SU-DHL-6 (cell line): ENCODE measurements around the gene RFXANK.

Experiments
- H2AFZ ChIP-seq: fragments of 200-600 bp; sonication (generic); 2 replicates; pipeline ENCODE4 v1.6.1; 2014; ENCODE audit warnings: low read depth, mild to moderate bottlenecking, moderate library complexity, mixed read lengths, antibody characterized with exemption, low read length; ENCODE audit not compliant: severe bottlenecking
- H3F3A ChIP-seq: fragments of 200-600 bp; shearing (Covaris generic); 2 replicates; pipeline ENCODE4 v1.6.0; 2016; ENCODE audit warnings: antibody characterized with exemption, mild to moderate bottlenecking; ENCODE audit not compliant: insufficient read depth
- H3K27ac ChIP-seq: fragments of 200-600 bp; sonication (generic); 2 replicates; pipeline ENCODE4 v1.5.1; 2016; ENCODE audit warnings: low read depth, mild to moderate bottlenecking, low read length, moderate library complexity, mixed read lengths
- H3K27me3 ChIP-seq: fragments of 200-600 bp; sonication (generic), shearing (Covaris generic); 2 replicates; pipeline ENCODE4 v1.6.0; 2014; ENCODE audit warnings: mild to moderate bottlenecking, low read length
- H3K36me3 ChIP-seq: fragments of 200-600 bp; sonication (generic); 2 replicates; pipeline ENCODE4 v1.6.1; 2014; ENCODE audit warnings: mild to moderate bottlenecking, low read length, mixed read lengths
- H3K4me2 ChIP-seq: fragments of 300-600, 200-600 bp; shearing (Covaris generic), sonication (generic); 2 replicates; pipeline ENCODE4 v1.6.0; 2014; ENCODE audit warnings: low read length, low read depth, mild to moderate bottlenecking; ENCODE audit not compliant: poor library complexity, severe bottlenecking
- H3K4me3 ChIP-seq: fragments of 200-600 bp; sonication (generic); 2 replicates; pipeline ENCODE4 v1.5.1; 2014; ENCODE audit warnings: antibody characterized with exemption, low read length, mild to moderate bottlenecking, mixed read lengths; ENCODE audit not compliant: insufficient read depth, poor library complexity, severe bottlenecking
- H3K79me2 ChIP-seq: fragments of 200-600 bp; sonication (generic); 2 replicates; pipeline ENCODE4 v1.6.1; 2014; ENCODE audit warnings: mild to moderate bottlenecking, low read length, moderate library complexity; ENCODE audit not compliant: insufficient read depth
- H3K9ac ChIP-seq: fragments of 200-600 bp; sonication (generic); 2 replicates; pipeline ENCODE4 v1.7.0; 2014; ENCODE audit warnings: mild to moderate bottlenecking, low read length
- H3K9me2 ChIP-seq: fragments of 200-600 bp; sonication (generic); replicated peaks from 2 replicates; pipeline ENCODE4 v1.6.1; 2014; ENCODE audit warnings: low read length; ENCODE audit not compliant: insufficient read depth
- H3K9me3 ChIP-seq: fragments of 200-600 bp; sonication (generic); 2 replicates; pipeline ENCODE4 v1.6.1; 2014; ENCODE audit warnings: low read length, mixed read lengths; ENCODE audit not compliant: insufficient read depth
- H4K20me1 ChIP-seq: fragments of 200-600 bp; sonication (generic); 2 replicates; pipeline ENCODE4 v1.6.1; 2014; ENCODE audit warnings: low read depth, mild to moderate bottlenecking, antibody characterized with exemption, low read length, moderate library complexity, mixed read lengths
- EZH2phosphoT487 ChIP-seq: fragments of 200-600 bp; sonication (generic), shearing (Covaris generic); conservative IDR thresholded peaks from 2 replicates; pipeline ENCODE4 v1.6.1; 2018; ENCODE audit warnings: mild to moderate bottlenecking, antibody characterized with exemption, low read length, moderate library complexity, mixed read lengths
- TF ChIP-seq, protein P1 (sequence below): fragments of 200-600 bp; sonication (generic); IDR thresholded peaks from one replicate; pipeline ENCODE4 v1.5.1; 2017; ENCODE audit warnings: antibody characterized with exemption, mild to moderate bottlenecking, low read length, moderate library complexity; ENCODE audit not compliant: insufficient read depth, poor library complexity, severe bottlenecking

Gene RFXANK

DNA sequence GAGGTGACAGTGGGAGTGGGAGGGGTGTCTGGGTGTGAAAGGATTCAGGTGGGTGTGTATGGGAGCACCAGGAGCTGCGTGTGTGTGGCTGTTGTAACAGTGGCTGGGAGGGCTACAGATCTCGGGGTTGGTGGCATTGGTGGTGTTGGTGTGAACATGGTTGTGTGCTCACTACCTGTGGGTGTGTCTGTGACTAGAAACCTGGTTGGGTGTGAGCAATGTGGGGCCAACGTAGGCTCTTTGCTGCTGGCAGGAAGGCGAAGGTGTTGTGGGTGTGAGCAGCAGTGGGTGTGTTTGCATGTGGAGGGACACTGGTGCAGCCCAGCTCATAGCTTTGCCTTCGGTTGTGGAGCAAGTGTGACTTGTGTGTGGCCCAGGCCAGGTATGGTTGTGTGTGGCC, 14.9 kb downstream of the RFXANK start:
- Histone ChIP-seq H3K9me2 (no peaks in the 10 kb centered on the region), H3K27ac (no peak overlapping the region), H4K20me1 (no peaks in the 10 kb centered on the region), H3K79me2 (peaks cover 12% of the 10 kb centered on the region), H3K9ac (no peak overlapping the region), H3K4me3 (no peak overlapping the region), H3K4me2 (no peak overlapping the region), H3K36me3 (no peaks in the 10 kb centered on the region), H3K9me3 (no peaks in the 10 kb centered on the region), H3F3A (no peaks in the 10 kb centered on the region), H2AFZ (no peak overlapping the region), H3K27me3 (no peaks in the 10 kb centered on the region)
- TF ChIP-seq, protein P1, sequence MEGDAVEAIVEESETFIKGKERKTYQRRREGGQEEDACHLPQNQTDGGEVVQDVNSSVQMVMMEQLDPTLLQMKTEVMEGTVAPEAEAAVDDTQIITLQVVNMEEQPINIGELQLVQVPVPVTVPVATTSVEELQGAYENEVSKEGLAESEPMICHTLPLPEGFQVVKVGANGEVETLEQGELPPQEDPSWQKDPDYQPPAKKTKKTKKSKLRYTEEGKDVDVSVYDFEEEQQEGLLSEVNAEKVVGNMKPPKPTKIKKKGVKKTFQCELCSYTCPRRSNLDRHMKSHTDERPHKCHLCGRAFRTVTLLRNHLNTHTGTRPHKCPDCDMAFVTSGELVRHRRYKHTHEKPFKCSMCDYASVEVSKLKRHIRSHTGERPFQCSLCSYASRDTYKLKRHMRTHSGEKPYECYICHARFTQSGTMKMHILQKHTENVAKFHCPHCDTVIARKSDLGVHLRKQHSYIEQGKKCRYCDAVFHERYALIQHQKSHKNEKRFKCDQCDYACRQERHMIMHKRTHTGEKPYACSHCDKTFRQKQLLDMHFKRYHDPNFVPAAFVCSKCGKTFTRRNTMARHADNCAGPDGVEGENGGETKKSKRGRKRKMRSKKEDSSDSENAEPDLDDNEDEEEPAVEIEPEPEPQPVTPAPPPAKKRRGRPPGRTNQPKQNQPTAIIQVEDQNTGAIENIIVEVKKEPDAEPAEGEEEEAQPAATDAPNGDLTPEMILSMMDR, result no peak
- TF ChIP-seq EZH2phosphoT487, result no peak

DNA sequence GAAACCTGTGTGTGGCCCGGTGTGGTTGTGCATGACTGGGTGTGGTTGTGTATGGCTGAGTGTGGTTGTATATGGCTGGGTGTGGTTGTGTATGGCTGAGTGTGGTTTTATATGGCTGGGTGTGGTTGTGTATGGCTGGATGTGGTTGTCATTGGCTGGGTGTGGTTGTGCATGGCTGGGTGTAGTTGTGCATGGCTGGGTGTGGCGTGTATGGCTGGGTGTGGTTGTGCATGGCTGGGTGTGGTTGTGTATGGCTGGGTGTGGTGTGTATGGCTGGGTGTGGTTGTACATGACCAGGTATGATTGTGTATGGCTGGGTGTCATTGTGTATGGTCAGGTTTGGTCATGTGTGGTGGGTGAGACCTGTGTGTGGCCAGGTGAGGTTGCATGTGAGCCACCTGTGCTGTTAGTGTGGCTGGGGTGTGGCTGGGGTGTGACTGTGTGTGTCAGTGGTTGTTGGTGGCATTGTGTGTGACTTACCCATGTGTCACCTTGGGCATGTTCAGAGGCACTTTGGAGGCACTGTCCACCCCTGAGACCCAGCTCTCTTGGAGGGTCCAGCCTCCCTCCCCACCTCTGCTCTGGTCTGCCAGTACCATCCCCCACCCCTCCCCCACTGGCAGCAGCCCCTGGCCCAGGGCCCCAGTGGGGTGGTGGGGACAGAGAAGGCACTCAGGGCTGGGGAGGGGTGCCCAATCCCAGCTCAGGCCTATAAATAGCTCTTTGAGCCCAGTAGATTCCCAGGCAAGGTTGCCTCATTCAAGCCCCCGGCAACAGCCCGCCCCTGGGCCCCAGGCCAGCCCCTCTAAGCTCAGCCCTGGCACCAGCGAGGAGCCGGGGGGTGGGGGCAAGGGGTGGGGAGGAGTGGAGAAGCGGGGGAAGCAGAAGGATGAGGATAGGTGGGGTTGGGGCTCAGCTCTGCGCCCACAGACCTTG, 15.8 kb downstream of the RFXANK start:
- H3K4me3 ChIP-seq, result no peak overlapping the region

DNA sequence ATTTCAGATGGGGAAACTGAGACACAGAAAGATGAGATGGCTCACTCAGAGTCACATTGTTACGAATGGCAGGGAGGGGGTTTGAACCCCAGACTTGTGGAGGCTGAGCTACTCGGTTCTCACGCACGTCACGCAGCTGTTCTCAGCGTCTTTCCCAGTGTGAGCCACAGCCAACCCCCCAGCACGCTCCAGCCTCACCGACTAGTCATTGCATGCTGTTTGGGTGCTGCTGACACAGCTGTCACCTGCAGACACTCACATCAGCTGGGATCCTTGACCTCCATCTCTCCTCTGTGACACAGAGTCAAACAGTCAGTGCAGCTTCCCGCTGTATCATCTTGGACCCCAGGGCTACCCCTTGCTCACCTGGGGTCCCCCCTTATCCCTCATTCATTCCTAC, 17.3 kb downstream of the RFXANK start:
- H3K27me3 ChIP-seq, result no peaks in the 10 kb centered on the region

More for the DNA sequence above, 15.8 kb downstream of the RFXANK start:
- TF ChIP-seq, protein P1, result no peak
- TF ChIP-seq EZH2phosphoT487, result no peak
- no peak overlapping the region for H3K27ac ChIP-seq
- H3K36me3 ChIP-seq, result no peaks in the 10 kb centered on the region
- no peaks in the 10 kb centered on the region for H3K27me3 ChIP-seq
- H2AFZ ChIP-seq, result no peak overlapping the region
- H3K4me2 ChIP-seq, result no peak overlapping the region
- no peaks in the 10 kb centered on the region for H3K9me3 ChIP-seq
- H3K79me2 ChIP-seq, result peaks cover 2% of the 10 kb centered on the region; the same call in 1 of the 2 replicates
- H3K9me2 ChIP-seq, result no peaks in the 10 kb centered on the region
- H3F3A ChIP-seq, result no peaks in the 10 kb centered on the region
- H4K20me1 ChIP-seq, result no peaks in the 10 kb centered on the region
- H3K9ac ChIP-seq, result no peak overlapping the region

More for the DNA sequence above, 17.3 kb downstream of the RFXANK start:
- TF ChIP-seq, protein P1, result no peak
- TF ChIP-seq EZH2phosphoT487, result no peak
- Histone ChIP-seq H3K9ac (no peak overlapping the region), H3K4me2 (no peak overlapping the region), H3K9me3 (no peaks in the 10 kb centered on the region), H3F3A (no peaks in the 10 kb centered on the region), H3K27ac (no peak overlapping the region), H3K79me2 (no peaks in the 10 kb centered on the region), H2AFZ (no peak overlapping the region), H4K20me1 (no peaks in the 10 kb centered on the region), H3K4me3 (no peak overlapping the region), H3K36me3 (no peaks in the 10 kb centered on the region), H3K9me2 (no peaks in the 10 kb centered on the region)
